DOHH2 (cell line): ENCODE results near the gene MLLT3.
A peak's percentile ranks its signal among the peaks of the same experiment; 100 is the strongest.

Experiments used
- H3F3A ChIP-seq: fragments of 200-600 bp; sonication (generic), shearing (Covaris generic); 2 replicates; pipeline ENCODE4 v1.6.0; 2016; ENCODE audit warnings: antibody characterized with exemption, mild to moderate bottlenecking; ENCODE audit not compliant: control insufficient read depth, insufficient read depth
- H3K27ac ChIP-seq: fragments of 200-600 bp; sonication (generic); 2 replicates; pipeline ENCODE4 v1.5.1; 2014; ENCODE audit warnings: low read depth, mild to moderate bottlenecking, low read length, moderate library complexity
- H3K27me3 ChIP-seq: fragments of 200-600 bp; sonication (generic); 2 replicates; pipeline ENCODE4 v1.6.1; 2014; ENCODE audit warnings: mild to moderate bottlenecking, low read length, mixed read lengths; ENCODE audit not compliant: control insufficient read depth
- H3K36me3 ChIP-seq: fragments of 200-600 bp; sonication (generic); 2 replicates; pipeline ENCODE4 v1.6.1; 2014; ENCODE audit warnings: mild to moderate bottlenecking, low read length, moderate library complexity, mixed read lengths; ENCODE audit not compliant: control insufficient read depth
- H3K4me1 ChIP-seq: fragments of 200-600 bp; sonication (generic); 2 replicates; pipeline ENCODE4 v1.6.1; 2014; ENCODE audit warnings: mild to moderate bottlenecking, low read length, mixed read lengths; ENCODE audit not compliant: control insufficient read depth
- H3K4me2 ChIP-seq: fragments of 200-600 bp; sonication (generic); 2 replicates; pipeline ENCODE4 v1.6.0; 2014; ENCODE audit warnings: mild to moderate bottlenecking, low read length, moderate library complexity
- H3K4me3 ChIP-seq: fragments of 200-600 bp; sonication (generic); 2 replicates; pipeline ENCODE4 v1.5.1; 2014; ENCODE audit warnings: mild to moderate bottlenecking, low read length, mixed read lengths
- H3K79me2 ChIP-seq: fragments of 200-600 bp; sonication (generic); 2 replicates; pipeline ENCODE4 v1.6.1; 2014; ENCODE audit warnings: mild to moderate bottlenecking, low read length, mixed read lengths; ENCODE audit not compliant: control insufficient read depth
- H3K9me2 ChIP-seq: fragments of 200-600 bp; sonication (generic); replicated peaks from 2 replicates; pipeline ENCODE4 v1.6.1; 2014; ENCODE audit warnings: mild to moderate bottlenecking, low read length, mixed read lengths; ENCODE audit not compliant: control insufficient read depth
- H3K9me3 ChIP-seq: fragments of 200-600 bp; sonication (generic); 2 replicates; pipeline ENCODE4 v1.6.1; 2014; ENCODE audit warnings: antibody characterized with exemption, low read length, mixed read lengths; ENCODE audit not compliant: control insufficient read depth, insufficient read depth
- H4K20me1 ChIP-seq: fragments of 200-600 bp; sonication (generic); 2 replicates; pipeline ENCODE4 v1.6.0; 2014; ENCODE audit warnings: low read depth, mild to moderate bottlenecking, antibody characterized with exemption, low read length, moderate library complexity; ENCODE audit not compliant: control insufficient read depth, insufficient read depth
- CTCF ChIP-seq: fragments of 200-600 bp; sonication (generic); IDR thresholded peaks from one replicate; pipeline ENCODE4 v1.5.1; 2014; ENCODE audit warnings: antibody characterized with exemption, mild to moderate bottlenecking, low read depth, low read length; ENCODE audit not compliant: poor library complexity, severe bottlenecking
- EZH2phosphoT487 ChIP-seq: fragments of 200-600 bp; sonication (generic); IDR thresholded peaks from 2 replicates; pipeline ENCODE4 v1.6.1; 2017; ENCODE audit warnings: borderline replicate concordance, mild to moderate bottlenecking, antibody characterized with exemption, low read length, moderate library complexity, mixed read lengths

MLLT3 gene

GRCh38 chr9:20643660-20644059, 21.4 kb upstream of the MLLT3 start:
- H3K9me3 ChIP-seq: no peaks in the 10 kb centered on the region

GRCh38 chr9:20642045-20642444, 19.7 kb upstream of the MLLT3 start:
- H3K9me2 ChIP-seq: no peaks in the 10 kb centered on the region
- H3F3A ChIP-seq: no peaks in the 10 kb centered on the region
- peaks cover 35% of the 10 kb centered on the region for H3K27me3 ChIP-seq
- no peak overlapping the region for H3K27ac ChIP-seq
- TF ChIP-seq EZH2phosphoT487 (no peak), CTCF (no peak)
- H3K79me2 ChIP-seq: no peaks in the 10 kb centered on the region
- no peaks in the 10 kb centered on the region for H3K36me3 ChIP-seq
- no peak overlapping the region for H3K4me2 ChIP-seq
- H3K9me3 ChIP-seq: no peaks in the 10 kb centered on the region
- no peaks in the 10 kb centered on the region for H4K20me1 ChIP-seq
- peaks cover 13% of the 10 kb centered on the region for H3K4me1 ChIP-seq
- no peak overlapping the region for H3K4me3 ChIP-seq

More at GRCh38 chr9:20643660-20644059, 21.4 kb upstream of the MLLT3 start:
- Histone ChIP-seq H3K27me3 (peaks cover 32% of the 10 kb centered on the region), H3K4me2 (no peak overlapping the region), H3F3A (no peaks in the 10 kb centered on the region), H4K20me1 (no peaks in the 10 kb centered on the region), H3K27ac (no peak overlapping the region), H3K9me2 (no peaks in the 10 kb centered on the region), H3K4me1 (peaks cover 13% of the 10 kb centered on the region), H3K4me3 (no peak overlapping the region), H3K79me2 (no peaks in the 10 kb centered on the region), H3K36me3 (no peaks in the 10 kb centered on the region)
- TF ChIP-seq EZH2phosphoT487: no peak
- TF ChIP-seq CTCF: no peak

- H3K4me1 ChIP-seq: peaks cover 13% of the 10 kb centered on the region
Measured at GRCh38 chr9:20640331-20641187, 18.3 kb upstream of the MLLT3 start.

More at GRCh38 chr9:20640331-20641187, 18.3 kb upstream of the MLLT3 start:
- Histone ChIP-seq H3K27ac (no peak overlapping the region), H3K9me3 (no peaks in the 10 kb centered on the region), H3K4me2 (peak overlapping the region; percentile 5), H3K79me2 (no peaks in the 10 kb centered on the region), H3F3A (no peaks in the 10 kb centered on the region), H3K27me3 (peaks cover 45% of the 10 kb centered on the region), H4K20me1 (no peaks in the 10 kb centered on the region), H3K4me3 (no peak overlapping the region), H3K36me3 (no peaks in the 10 kb centered on the region), H3K9me2 (no peaks in the 10 kb centered on the region)
- TF ChIP-seq EZH2phosphoT487 (no peak), CTCF (no peak)
